ENCODE measurements around the gene BTF3.
"Not testable (repeated sequence)": the region's sequence is repeated elsewhere in the genome, so short reads cannot be mapped to it uniquely, and the experiment has no call there.

Gene BTF3

GRCh38 chr5:73498057-73498992 is at the start of gene BTF3:
Gene BTF3, plus strand, starts transcription at chr5:73498442. Its CDS starts 226 bp downstream, at chr5:73498668.
- DNase-seq = peak; percentile 95

GRCh38 chr5:73448463-73449136 is 49.6 kb upstream of the BTF3 start, which contains the start of gene FOXD1:
Gene FOXD1, minus strand, starts transcription at chr5:73448777. Its CDS starts 415 bp downstream, at chr5:73448362.
- DNase-seq = peak; percentile 51

DNA sequence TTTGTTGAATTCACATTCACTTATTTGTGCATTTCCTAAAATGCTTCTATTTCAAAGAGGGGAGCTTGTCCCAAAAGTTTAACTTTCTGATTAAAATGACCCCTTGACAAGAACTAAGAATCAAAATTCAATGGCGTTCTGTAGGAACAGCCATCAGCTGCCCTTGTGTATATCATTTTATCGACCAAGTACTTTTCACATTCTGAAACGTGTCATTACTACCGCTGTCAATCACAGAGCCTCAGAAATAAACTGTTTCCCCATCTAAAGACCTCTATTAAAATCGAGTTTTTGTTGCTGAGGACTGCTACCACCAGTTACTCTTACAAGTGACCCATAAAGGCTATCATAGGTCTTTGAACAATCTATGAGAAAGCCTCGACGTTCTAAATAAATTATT is 48.1 kb upstream of the BTF3 start:
- DNase-seq = no peak

DNA sequence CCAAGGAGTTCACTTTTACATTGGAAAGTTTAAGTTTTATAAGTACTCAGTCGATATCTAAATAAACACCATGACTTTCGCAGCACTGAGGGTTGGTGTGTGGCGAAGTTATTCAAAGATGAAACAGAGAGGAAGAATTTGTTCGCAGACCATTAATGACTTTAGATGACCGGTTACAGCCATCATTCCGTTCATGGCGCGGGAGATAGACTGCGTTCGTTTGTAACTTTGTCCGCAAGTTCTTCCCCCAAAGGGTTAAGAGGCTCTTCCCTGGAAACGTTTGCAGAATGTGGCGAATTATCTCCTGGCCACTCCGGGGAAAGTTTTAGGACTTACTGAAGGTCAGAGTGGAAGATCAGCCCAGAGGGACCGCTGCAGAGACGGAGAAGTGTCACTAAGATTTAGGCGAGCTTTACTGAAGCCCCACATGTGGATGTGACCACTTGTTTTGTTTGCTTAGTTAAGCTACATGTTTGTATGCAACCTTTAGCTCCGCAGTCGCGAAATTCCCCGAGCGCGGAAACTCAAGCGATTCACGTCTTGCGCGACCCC is 47.5 kb upstream of the BTF3 start:
- no peak for DNase-seq

- DNase-seq = peak; percentile 65
Observed at GRCh38 chr5:73451224-73452130, 46.8 kb upstream of the BTF3 start.

DNA sequence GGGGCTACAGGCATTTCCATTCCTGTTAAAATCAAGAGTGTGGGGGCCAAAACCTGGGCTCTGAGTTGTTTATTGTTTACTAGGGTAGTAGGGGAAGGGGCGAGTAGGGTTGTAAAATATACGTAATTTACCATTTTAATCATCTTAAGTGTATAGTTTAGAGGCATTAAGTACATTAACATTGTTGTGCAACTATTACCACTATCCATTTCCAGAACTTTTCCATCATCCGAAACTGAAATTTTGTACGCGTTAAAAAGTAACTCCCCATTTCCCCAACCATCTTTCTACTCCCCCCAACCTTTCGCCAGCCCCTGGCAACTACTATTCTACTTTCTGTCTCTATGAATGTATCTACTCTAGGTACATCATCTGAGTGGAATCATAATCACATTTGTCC is 46.0 kb upstream of the BTF3 start:
- DNase-seq = no peak

GRCh38 chr5:73454379-73455036 is 43.7 kb upstream of the BTF3 start:
- peak; percentile 61 for DNase-seq

GRCh38 chr5:73456462-73456861 is 41.8 kb upstream of the BTF3 start:
- not testable (repeated sequence) for DNase-seq

DNA sequence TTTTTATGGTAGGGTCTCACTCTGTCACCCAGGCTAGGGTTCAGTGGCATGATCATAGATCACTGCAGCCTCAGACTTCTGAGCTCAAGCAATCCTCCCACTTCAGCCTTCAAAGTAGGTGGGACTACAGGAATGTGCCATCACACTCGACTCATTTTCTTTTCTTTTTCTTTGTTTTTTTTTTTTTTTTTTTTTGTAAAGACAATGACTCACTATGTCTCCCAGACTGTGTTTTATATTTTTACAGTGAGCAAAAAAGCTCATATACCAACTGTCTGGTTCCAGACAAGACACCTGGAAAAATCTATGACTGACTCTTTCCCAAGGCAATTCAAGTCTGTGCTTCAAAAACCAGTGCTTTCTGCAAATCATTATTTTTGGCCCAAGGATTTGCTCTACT is 38.9 kb upstream of the BTF3 start:
- DNase-seq = no peak

- DNase-seq = no peak
Observed at GRCh38 chr5:73460133-73460532, 38.1 kb upstream of the BTF3 start.

DNA sequence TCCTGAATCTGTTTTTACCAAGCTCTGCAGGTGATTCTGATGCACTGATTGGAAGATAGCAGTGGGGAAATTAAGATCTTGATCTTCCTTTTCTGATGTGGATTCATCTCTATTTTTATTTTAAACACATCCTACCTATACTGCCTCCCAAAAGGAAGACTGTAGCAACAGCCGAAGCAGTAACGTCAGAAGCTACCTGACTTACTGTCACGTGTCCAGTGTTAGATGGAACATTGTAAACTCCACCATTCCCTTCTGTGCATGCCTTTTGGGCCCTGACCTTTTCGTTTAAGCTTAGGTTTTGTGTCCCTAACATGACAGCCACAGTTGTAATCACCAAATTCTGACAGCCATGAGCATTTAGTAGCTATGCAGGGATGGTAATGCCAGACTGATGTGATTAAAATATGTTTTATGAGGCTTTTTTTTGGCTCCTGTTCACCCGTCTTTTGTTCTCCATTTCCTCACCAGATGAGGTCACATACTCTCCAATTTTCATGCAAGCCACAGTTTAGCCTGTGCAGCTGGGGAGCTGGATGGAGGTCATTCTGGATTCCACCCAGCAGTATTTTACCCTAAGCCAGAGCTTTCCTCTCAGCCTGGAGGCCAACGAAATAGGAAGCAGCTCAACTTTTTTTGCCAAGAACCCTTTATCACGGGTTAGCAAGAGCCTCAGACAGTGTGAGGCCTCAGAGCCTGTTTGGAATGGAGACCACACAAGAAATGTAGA is 34.1 kb upstream of the BTF3 start:
- no peak for DNase-seq

- DNase-seq = not testable (repeated sequence)
Observed at GRCh38 chr5:73468638-73469037, 29.6 kb upstream of the BTF3 start.

- no peak for DNase-seq
Observed at GRCh38 chr5:73469878-73470277, 28.4 kb upstream of the BTF3 start.

- DNase-seq = no peak
Observed at GRCh38 chr5:73471654-73472053, 26.6 kb upstream of the BTF3 start.

DNA sequence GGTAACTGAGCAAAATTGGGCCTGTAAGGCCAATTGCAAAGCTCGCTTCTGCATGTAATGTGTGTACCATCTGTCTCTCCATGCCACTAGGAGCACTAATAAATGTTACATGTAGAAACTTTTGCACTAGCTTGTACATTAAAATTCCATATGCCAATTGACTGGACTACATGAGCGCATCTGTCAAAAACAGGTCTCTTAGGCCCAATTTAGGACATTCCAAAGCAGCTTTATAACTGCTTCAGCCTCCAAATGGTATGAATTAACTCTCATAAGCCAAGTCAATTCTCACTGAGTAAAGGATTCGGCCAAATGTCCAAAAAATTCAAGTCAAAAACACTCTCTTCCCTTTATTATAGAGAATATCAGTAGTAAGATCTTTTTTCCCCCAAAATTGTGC is 26.1 kb upstream of the BTF3 start:
- DNase-seq = no peak

DNA sequence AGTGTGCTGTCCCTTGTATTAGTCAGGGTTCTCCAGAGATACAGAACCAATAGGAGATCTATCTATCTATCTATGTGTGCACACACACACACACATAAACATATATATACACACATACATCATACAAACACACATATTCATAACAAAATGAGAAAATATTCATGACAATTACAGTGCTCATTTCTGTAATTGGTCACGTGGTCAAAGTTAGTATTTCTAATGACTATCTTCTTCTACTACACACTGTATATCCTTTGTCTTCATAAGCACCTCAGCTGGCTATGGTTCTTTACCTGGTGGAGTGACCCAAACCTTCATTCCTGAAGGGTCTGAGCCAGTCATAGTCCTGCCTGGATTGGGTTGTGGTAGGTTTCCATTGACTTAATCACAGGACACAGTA is 17.7 kb upstream of the BTF3 start:
- DNase-seq = no peak

GRCh38 chr5:73482383-73483136 is 15.7 kb upstream of the BTF3 start:
- DNase-seq = no peak

DNA sequence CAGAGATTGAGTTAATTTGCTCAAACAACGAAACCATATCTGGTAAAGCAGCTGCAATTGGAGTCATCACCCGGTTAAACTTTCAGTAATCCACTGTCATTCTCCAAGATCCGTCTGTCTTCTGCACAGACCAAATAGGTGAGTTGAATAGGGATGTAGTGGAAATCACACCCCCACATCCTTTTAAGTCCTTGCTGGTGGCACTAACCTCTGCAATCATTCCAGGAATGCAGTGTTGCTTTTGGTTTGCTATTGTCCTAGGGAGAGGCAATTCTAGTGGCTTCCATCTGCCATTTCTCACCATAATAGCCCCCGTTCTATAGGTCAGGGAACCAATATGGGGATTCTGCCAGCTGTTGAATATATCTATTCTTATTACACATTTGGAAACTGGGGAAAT is 14.6 kb upstream of the BTF3 start:
- no peak for DNase-seq

DNA sequence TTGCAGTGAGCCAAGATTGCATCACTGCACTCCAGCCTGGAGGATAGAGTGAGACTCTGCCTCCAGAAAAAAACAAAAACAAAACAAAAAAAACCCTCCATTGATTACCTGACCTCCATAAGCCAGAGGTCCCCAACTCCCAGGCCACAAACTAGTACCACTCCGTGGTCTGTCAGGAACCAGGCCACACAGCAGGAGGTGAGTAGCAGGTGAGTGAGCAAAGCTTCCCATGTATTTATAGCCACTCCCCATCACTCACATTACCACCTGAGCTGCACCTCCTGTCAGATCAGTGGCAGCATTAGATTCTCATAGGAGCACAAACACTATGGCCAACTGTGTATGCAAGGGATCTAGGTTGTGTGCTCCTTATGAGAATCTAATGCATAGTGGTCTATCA is 13.7 kb upstream of the BTF3 start:
- no peak for DNase-seq

GRCh38 chr5:73485715-73486114 is 12.5 kb upstream of the BTF3 start:
- DNase-seq = no peak

Data from CD4-positive, alpha-beta T cell treated with Interleukin-17A for 1 hour (primary cell).